ENCODE measurements around the gene POLDIP2. TPM values are rescaled to one million over a fixed set of nuclear protein-coding genes. Genes with fewer than 3 reads are reported as not detected.

POLDIP2 gene
- total and polyA plus RNA-seq, 2 of the 4 experiments (the other 2 are of a cell fraction): 66.7 to 77.8 TPM

DNA sequence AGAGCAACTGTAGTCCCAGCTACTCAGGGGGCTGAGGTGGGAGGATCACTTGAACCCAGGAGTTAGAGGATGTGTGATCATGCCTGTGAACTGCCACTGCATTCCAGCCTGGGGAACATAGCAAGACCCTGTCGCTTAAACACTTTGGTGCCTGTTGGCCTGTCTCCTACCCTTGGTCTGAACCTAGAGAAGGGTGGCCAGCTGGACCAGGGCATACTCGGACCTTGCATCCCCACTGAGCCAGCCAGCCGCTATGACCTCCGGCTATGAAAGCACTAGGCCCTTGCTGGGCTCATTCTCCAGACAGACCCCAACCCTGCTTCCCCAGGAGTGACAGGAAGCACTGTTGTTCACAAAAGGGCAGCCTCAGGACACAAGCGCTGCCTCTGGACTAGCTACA is 26.7 kb downstream of the POLDIP2 start:
- H2BK5ac ChIP-seq (ENCODE audit: low read depth, low read length, poor library complexity, severe bottlenecking): no peak overlapping the region
- DNase-seq (no peak), ATAC-seq (ENCODE audit: low read depth) (no peak)
- peaks cover 32% of the 10 kb centered on the region for H3K36me3 ChIP-seq (ENCODE audit: control insufficient read depth, insufficient read depth, low read length)
- no peak overlapping the region for H3K23ac ChIP-seq (ENCODE audit: low read depth, low read length)
- no peak overlapping the region for H2AK9ac ChIP-seq (replicated peaks; ENCODE audit: low read depth, low read length, poor library complexity)
- in situ Hi-C loops (cut with MboI; ENCODE audit: low sequenced_read_pairs): loop anchor here (25.0 kb wide), 1 partner anchor 793 kb away; no protein-coding TSS in a partner anchor
- H3K27ac ChIP-seq (ENCODE audit: insufficient read depth, low read length): no peak overlapping the region
- WGBS, 2 experiments (ENCODE audit: extremely low coverage in 2 of 2, insufficient read length in 1 of 2): 80% methylated on average over 1 of the region's 5 CpGs; no CpG with 5 or more reads in 1 of the 2 experiments
- no peaks in the 10 kb centered on the region for H3K27me3 ChIP-seq (ENCODE audit: control insufficient read depth, insufficient read depth, low read length)
- H4K8ac ChIP-seq (ENCODE audit: low read depth in 2 of 2, low read length in 2 of 2): no peak overlapping the region
- peaks cover 33 to 65% of the 10 kb centered on the region in 2 experiments for H3K79me1 ChIP-seq (ENCODE audit: low read depth in 1 of 2, low read length in 2 of 2)
- no peak overlapping the region for H4K5ac ChIP-seq (ENCODE audit: low read depth, low read length)
- no peak overlapping the region for H3K56ac ChIP-seq (ENCODE audit: extremely low read depth, insufficient read depth, low read length)
- no peak overlapping the region for H3K18ac ChIP-seq (ENCODE audit: low read depth, low read length)
- intact Hi-C loops (cut with micrococcal nuclease): loop anchor here (5.0 to 10.0 kb wide), 2 partner anchors 78 to 286 kb away; partner anchors contain the start of gene NLK
- H2AK5ac ChIP-seq (ENCODE audit: low read depth, low read length): no peak overlapping the region
- TF ChIP-seq CHD1 (IDR thresholded peaks at IDR 0.05; ENCODE audit: low read depth, low read length): no peak
- TF ChIP-seq, protein P1, sequence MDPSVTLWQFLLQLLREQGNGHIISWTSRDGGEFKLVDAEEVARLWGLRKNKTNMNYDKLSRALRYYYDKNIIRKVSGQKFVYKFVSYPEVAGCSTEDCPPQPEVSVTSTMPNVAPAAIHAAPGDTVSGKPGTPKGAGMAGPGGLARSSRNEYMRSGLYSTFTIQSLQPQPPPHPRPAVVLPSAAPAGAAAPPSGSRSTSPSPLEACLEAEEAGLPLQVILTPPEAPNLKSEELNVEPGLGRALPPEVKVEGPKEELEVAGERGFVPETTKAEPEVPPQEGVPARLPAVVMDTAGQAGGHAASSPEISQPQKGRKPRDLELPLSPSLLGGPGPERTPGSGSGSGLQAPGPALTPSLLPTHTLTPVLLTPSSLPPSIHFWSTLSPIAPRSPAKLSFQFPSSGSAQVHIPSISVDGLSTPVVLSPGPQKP (IDR thresholded peaks at IDR 0.05; ENCODE audit: borderline replicate concordance, low read depth, low read length): no peak
- no peak for TF ChIP-seq RAD21 (IDR thresholded peaks at IDR 0.05; ENCODE audit: low read length)
- TF ChIP-seq CEBPB (IDR thresholded peaks at IDR 0.05; ENCODE audit: low read depth, low read length): no peak
- TF ChIP-seq, protein P2, sequence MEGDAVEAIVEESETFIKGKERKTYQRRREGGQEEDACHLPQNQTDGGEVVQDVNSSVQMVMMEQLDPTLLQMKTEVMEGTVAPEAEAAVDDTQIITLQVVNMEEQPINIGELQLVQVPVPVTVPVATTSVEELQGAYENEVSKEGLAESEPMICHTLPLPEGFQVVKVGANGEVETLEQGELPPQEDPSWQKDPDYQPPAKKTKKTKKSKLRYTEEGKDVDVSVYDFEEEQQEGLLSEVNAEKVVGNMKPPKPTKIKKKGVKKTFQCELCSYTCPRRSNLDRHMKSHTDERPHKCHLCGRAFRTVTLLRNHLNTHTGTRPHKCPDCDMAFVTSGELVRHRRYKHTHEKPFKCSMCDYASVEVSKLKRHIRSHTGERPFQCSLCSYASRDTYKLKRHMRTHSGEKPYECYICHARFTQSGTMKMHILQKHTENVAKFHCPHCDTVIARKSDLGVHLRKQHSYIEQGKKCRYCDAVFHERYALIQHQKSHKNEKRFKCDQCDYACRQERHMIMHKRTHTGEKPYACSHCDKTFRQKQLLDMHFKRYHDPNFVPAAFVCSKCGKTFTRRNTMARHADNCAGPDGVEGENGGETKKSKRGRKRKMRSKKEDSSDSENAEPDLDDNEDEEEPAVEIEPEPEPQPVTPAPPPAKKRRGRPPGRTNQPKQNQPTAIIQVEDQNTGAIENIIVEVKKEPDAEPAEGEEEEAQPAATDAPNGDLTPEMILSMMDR (conservative IDR thresholded peaks at IDR 0.05; ENCODE audit: low read depth, low read length): no peak
- no peak for TF ChIP-seq RFX5 (IDR thresholded peaks at IDR 0.05; ENCODE audit: low read depth, low read length)
- TF ChIP-seq FOS (IDR thresholded peaks at IDR 0.05; ENCODE audit: low read depth, low read length): no peak
- H3K4ac ChIP-seq (ENCODE audit: low read depth, low read length): no peak overlapping the region
- ChIA-PET POLR2A (ENCODE audit: unreplicated experiment) (no interaction called here), CTCF (no interaction called here)
- peaks cover 11% of the 10 kb centered on the region for H3K4me1 ChIP-seq (ENCODE audit: control insufficient read depth, insufficient read depth, low read length)
- no peak overlapping the region for H2BK120ac ChIP-seq (ENCODE audit: low read depth, low read length)
- no peak overlapping the region for H3K14ac ChIP-seq (replicated peaks; ENCODE audit: low read depth, low read length)
- no peak overlapping the region for H2BK20ac ChIP-seq (ENCODE audit: low read depth, low read length)
- peaks cover 15% of the 10 kb centered on the region; the same call in 1 of the 2 replicates for H4K20me1 ChIP-seq (ENCODE audit: insufficient read depth, low read length)
- no peak overlapping the region for H3K4me2 ChIP-seq (ENCODE audit: low read depth, low read length)
- no peak overlapping the region for H2AFZ ChIP-seq (replicated peaks; ENCODE audit: low read length, poor library complexity)
- H3K9me3 ChIP-seq (ENCODE audit: control insufficient read depth, insufficient read depth, low read length): no peaks in the 10 kb centered on the region
- BruUV-seq (replicated peaks): no TSS peak
- H3K4me3 ChIP-seq (ENCODE audit: insufficient read depth, low read depth, low read length): no peak overlapping the region
- peaks cover 5% of the 10 kb centered on the region; the same call in 1 of the 2 replicates for H3K9me1 ChIP-seq (ENCODE audit: insufficient read depth, low read length)
- no peak overlapping the region for H3K9ac ChIP-seq (ENCODE audit: low read depth, low read length)
- H2BK15ac ChIP-seq (ENCODE audit: low read depth, low read length): no peak overlapping the region
- no peak overlapping the region for H4K91ac ChIP-seq (ENCODE audit: insufficient read depth, low read depth, low read length)
- dilution Hi-C loops (cut with HindIII; ENCODE audit: low sequenced_read_pairs, unreplicated experiment): no loop called here

Measured in IMR-90 (cell line).